Measurements from ENCODE around the gene TMEM40. TPM values are rescaled to one million over a fixed set of nuclear protein-coding genes. Genes with fewer than 3 reads are reported as not detected.

The TMEM40 gene
- total RNA-seq, 4 donors from 2014 or later = 47.7 to 82.2 (median 63.8) TPM

DNA sequence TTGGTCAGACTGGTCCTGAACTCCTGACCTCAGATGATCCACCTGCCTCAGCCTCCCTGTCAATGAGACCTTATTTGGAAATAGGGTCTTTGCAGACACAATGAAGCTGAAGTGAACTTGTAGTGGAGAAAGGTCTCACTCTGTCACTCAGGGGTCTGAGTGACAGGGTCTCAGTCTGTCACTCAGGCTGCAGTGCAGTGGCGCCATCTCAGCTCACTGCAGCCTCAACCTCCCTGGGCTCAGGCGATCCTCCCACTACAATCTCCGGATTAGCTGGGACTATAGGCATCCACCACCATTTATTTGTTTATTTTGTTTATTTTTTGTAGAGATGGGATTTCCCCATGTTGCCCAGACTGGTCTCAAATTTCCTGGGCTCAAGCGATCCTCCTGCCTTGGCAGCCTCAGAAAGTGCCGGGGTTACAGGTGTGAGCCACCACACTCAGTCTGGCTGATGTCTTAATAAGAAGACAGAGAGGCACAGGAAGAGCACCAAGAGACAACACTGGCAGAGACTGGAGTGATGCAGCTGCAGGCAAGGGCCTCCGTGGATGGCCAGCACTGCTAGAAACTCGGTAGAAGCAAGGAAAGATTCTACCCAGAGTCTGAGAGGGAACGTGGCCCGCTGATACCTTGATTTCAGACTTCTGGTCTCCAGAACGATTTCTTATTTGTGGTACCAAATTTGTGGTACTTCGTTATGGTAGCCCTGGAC, 68.9 kb downstream of the TMEM40 start:
- H3K36me3 ChIP-seq = no peaks in the 10 kb centered on the region
- WGBS = 87% methylated on average over 11 of the region's 11 CpGs
- no peak for DNase-seq (ENCODE audit: low spot score in 2 of 2)
- no peak overlapping the region for H3K27ac ChIP-seq
- TF ChIP-seq CTCF (IDR thresholded peaks at IDR 0.05) = no peak
- no peak for TF ChIP-seq POLR2A (IDR thresholded peaks at IDR 0.05)
- H3K4me1 ChIP-seq = no peaks in the 10 kb centered on the region
- no peak overlapping the region for H3K4me3 ChIP-seq
- no peaks in the 10 kb centered on the region for H3K27me3 ChIP-seq
- no peaks in the 10 kb centered on the region for H3K9me3 ChIP-seq

GRCh38 chr3:12687948-12688347, 71.1 kb downstream of the TMEM40 start:
- H3K27me3 ChIP-seq = no peaks in the 10 kb centered on the region
- no peaks in the 10 kb centered on the region for H3K9me3 ChIP-seq
- H3K27ac ChIP-seq = no peak overlapping the region
- no peak for TF ChIP-seq POLR2A (IDR thresholded peaks at IDR 0.05)
- no peak for TF ChIP-seq EP300 (IDR thresholded peaks at IDR 0.05)
- no peak for TF ChIP-seq POLR2AphosphoS5 (IDR thresholded peaks at IDR 0.05)
- no peak for DNase-seq (ENCODE audit: low spot score in 2 of 2)
- H3K36me3 ChIP-seq = no peaks in the 10 kb centered on the region
- H3K4me1 ChIP-seq = no peaks in the 10 kb centered on the region
- no peak overlapping the region for H3K4me3 ChIP-seq
- 85% methylated on average over 4 of the region's 4 CpGs for WGBS

DNA sequence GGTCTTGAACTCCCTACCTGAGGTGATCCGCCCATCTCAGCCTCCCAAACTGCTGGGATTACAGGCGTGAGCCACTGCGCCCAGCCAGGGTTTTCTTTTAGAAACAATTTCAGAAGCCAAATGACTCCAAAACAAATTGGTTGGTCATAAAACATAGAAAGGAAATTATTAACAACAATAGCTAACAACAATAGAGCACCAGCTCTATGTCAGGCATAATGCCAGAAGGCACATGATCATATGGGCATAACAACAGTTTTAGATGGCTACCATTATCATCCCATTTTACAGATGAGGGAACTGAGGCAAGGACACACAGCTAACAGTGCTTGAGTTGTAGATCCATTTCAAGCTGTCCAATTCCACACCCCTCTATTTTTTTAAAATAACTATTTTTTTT, 73.0 kb downstream of the TMEM40 start:
- no peak for TF ChIP-seq CTCF (IDR thresholded peaks at IDR 0.05)
- no peak for TF ChIP-seq POLR2AphosphoS5 (IDR thresholded peaks at IDR 0.05)
- TF ChIP-seq EP300 (IDR thresholded peaks at IDR 0.05) = no peak
- TF ChIP-seq POLR2A (IDR thresholded peaks at IDR 0.05) = no peak
- Histone ChIP-seq H3K27me3 (no peaks in the 10 kb centered on the region), H3K9me3 (no peaks in the 10 kb centered on the region), H3K4me1 (no peaks in the 10 kb centered on the region), H3K4me3 (no peak overlapping the region), H3K36me3 (no peaks in the 10 kb centered on the region), H3K27ac (no peak overlapping the region)
- WGBS = 91% methylated on average over 3 of the region's 3 CpGs
- DNase-seq (ENCODE audit: low spot score in 2 of 2) = no peak

Other genes starting within 250 kb of the TMEM40 start
- gene MKRN2OS, start 213.8 kb downstream of the TMEM40 start, total RNA-seq = 1 to 10 TPM in 3 of 4 donors, under 1 TPM in 1; 0.91 to 2.0 (median 1.6) TPM
- 10 to 100 TPM; 23.4 to 26.6 (median 24.6) TPM for gene MKRN2, start 202.2 kb downstream of the TMEM40 start, total RNA-seq
- 100 to 1,000 TPM in 3 of 4 donors, 10 to 100 TPM in 1; 96.3 to 155 (median 123) TPM for gene RAF1, start 95.1 kb downstream of the TMEM40 start, total RNA-seq
- gene CAND2, start 37.4 kb upstream of the TMEM40 start, total RNA-seq = 1 to 10 TPM; 1.0 to 1.4 (median 1.3) TPM
- 1,000 to 10,000 TPM; 1,159 to 2,367 (median 1,696) TPM for gene RPL32, start 82.3 kb upstream of the TMEM40 start, total RNA-seq

All from suprapubic skin (tissue), 4 donors.